Measurements from ENCODE around the gene ITGAX.

- no peak for TF ChIP-seq CTCF (IDR thresholded peaks at IDR 0.05 in 2 of 3, conservative IDR thresholded peaks at IDR 0.05 in 1 of 3; ENCODE audit: control insufficient read depth in 2 of 3, extremely low read depth in 1 of 3, insufficient read depth in 1 of 3, low read depth in 3 of 3, low read length in 3 of 3)
- no peak for TF ChIP-seq SRF (IDR thresholded peaks at IDR 0.05; ENCODE audit: low read depth in 2 of 2, low read length in 2 of 2)
- TF ChIP-seq EZH2 (IDR thresholded peaks at IDR 0.05; ENCODE audit: borderline replicate concordance, control insufficient read depth, low read depth, low read length) = no peak
- no peak for TF ChIP-seq KDM1A (IDR thresholded peaks at IDR 0.05; ENCODE audit: borderline replicate concordance)
- no peak for TF ChIP-seq POLR2A (IDR thresholded peaks at IDR 0.05; ENCODE audit: low read depth, low read length)
- no peak for TF ChIP-seq POLR2AphosphoS5 (IDR thresholded peaks at IDR 0.05; ENCODE audit: low read length)
- TF ChIP-seq PAX8 (IDR thresholded peaks at IDR 0.05) = no peak
- TF ChIP-seq BCLAF1 (IDR thresholded peaks at IDR 0.05) = no peak
- TF ChIP-seq JUND (IDR thresholded peaks at IDR 0.05; ENCODE audit: low read depth, low read length) = no peak
Observed at GRCh38 chr16:31409433-31409832, 54.5 kb downstream of the ITGAX start.

Data from GM12878 (cell line).